Neuronal stem cell (in vitro differentiated cells): Measurements from ENCODE around the gene ENOX1.

ENCODE experiments used
- DNase-seq: peaks from one replicate; pipeline ENCODE4 v3.0.0-alpha.2; 2013; ENCODE audit warnings: low spot score
- H2AFZ ChIP-seq: one replicate; pipeline ENCODE4 v1.6.1; 2013; ENCODE audit warnings: mild to moderate bottlenecking, low read length, inconsistent platforms
- H2AK5ac ChIP-seq: 2 replicates; pipeline ENCODE4 v1.6.1; 2013; ENCODE audit warnings: low read depth, mild to moderate bottlenecking, inconsistent platforms, low read length, moderate library complexity, mixed read lengths
- H2BK120ac ChIP-seq: 2 replicates; pipeline ENCODE4 v1.6.1; 2013; ENCODE audit warnings: low read depth, mild to moderate bottlenecking, inconsistent platforms, low read length, moderate library complexity, mixed read lengths
- H2BK12ac ChIP-seq: one replicate; pipeline ENCODE4 v1.6.1; 2013; ENCODE audit warnings: low read length, inconsistent platforms
- H2BK15ac ChIP-seq: 2 replicates; pipeline ENCODE4 v1.6.1; 2013; ENCODE audit warnings: mild to moderate bottlenecking, low read length, inconsistent platforms, mixed read lengths
- H2BK5ac ChIP-seq: one replicate; pipeline ENCODE4 v1.6.1; 2013; ENCODE audit warnings: inconsistent platforms, mild to moderate bottlenecking, low read length, moderate library complexity
- H3K14ac ChIP-seq: one replicate; pipeline ENCODE4 v1.6.1; 2013; ENCODE audit warnings: low read length, inconsistent platforms
- H3K18ac ChIP-seq: 2 replicates; pipeline ENCODE4 v1.6.1; 2013; ENCODE audit warnings: low read length, inconsistent platforms
- H3K23ac ChIP-seq: 2 replicates; pipeline ENCODE4 v1.6.1; 2013; ENCODE audit warnings: low read depth, mild to moderate bottlenecking, mixed read lengths, low read length, inconsistent platforms; ENCODE audit not compliant: poor library complexity
- H3K27ac ChIP-seq: replicated peaks from 3 replicates; pipeline ENCODE4 v1.5.1; 2013; ENCODE audit warnings: low read length, inconsistent platforms
- H3K27me3 ChIP-seq, 3 experiments: 2 replicates each; pipeline ENCODE4 v1.6.1; 2013; ENCODE audit warnings: low read length in 3 of 3, mild to moderate bottlenecking in 2 of 3, inconsistent platforms in 1 of 3, low read depth in 1 of 3, mixed read lengths in 1 of 3, moderate library complexity in 1 of 3; ENCODE audit not compliant: control insufficient read depth in 3 of 3, insufficient read depth in 3 of 3
- H3K36me3 ChIP-seq, 2 donors: replicated peaks in 1 of 2; 2 replicates each; pipeline ENCODE4 v1.6.1; 2013; ENCODE audit warnings: low read length in 2 of 2; ENCODE audit not compliant: control insufficient read depth in 2 of 2, insufficient read depth in 2 of 2
- H3K4ac ChIP-seq: 2 replicates; pipeline ENCODE4 v1.6.1; 2013; ENCODE audit warnings: inconsistent platforms, mild to moderate bottlenecking, low read length, moderate library complexity
- H3K4me1 ChIP-seq, 2 donors: 1 replicate in 1 of 2; 2 replicates in 1 of 2; pipeline ENCODE4 v1.6.1; 2013; ENCODE audit warnings: low read length in 2 of 2, low read depth in 1 of 2; ENCODE audit not compliant: control insufficient read depth in 2 of 2, insufficient read depth in 1 of 2
- H3K4me2 ChIP-seq: one replicate; pipeline ENCODE4 v1.6.1; 2013; ENCODE audit warnings: mild to moderate bottlenecking, low read length, inconsistent platforms; ENCODE audit not compliant: insufficient read depth, poor library complexity, severe bottlenecking
- H3K4me3 ChIP-seq, 2 donors: 2 replicates each; pipeline ENCODE4 v1.5.1; 2013; ENCODE audit warnings: low read length in 2 of 2, mild to moderate bottlenecking in 2 of 2, inconsistent platforms in 1 of 2, moderate library complexity in 1 of 2
- H3K79me1 ChIP-seq: one replicate; pipeline ENCODE4 v1.6.1; 2013; ENCODE audit warnings: low read depth, mild to moderate bottlenecking, inconsistent platforms, low read length, moderate library complexity
- H3K9ac ChIP-seq: one replicate; pipeline ENCODE4 v1.6.1; 2013; ENCODE audit warnings: mild to moderate bottlenecking, low read depth, low read length, inconsistent platforms; ENCODE audit not compliant: poor library complexity
- H3K9me3 ChIP-seq, 2 donors: replicated peaks in 1 of 2; 2 replicates each; pipeline versions ENCODE3 to v1.6.1; 2013; ENCODE audit warnings: low read length in 2 of 2, mild to moderate bottlenecking in 2 of 2, inconsistent platforms in 1 of 2, low read depth in 1 of 2, mixed read lengths in 1 of 2, moderate library complexity in 1 of 2; ENCODE audit not compliant: control insufficient read depth in 2 of 2, insufficient read depth in 1 of 2
- H4K8ac ChIP-seq: one replicate; pipeline ENCODE4 v1.6.1; 2013; ENCODE audit warnings: low read depth, mild to moderate bottlenecking, inconsistent platforms, low read length, moderate library complexity
- H4K91ac ChIP-seq: one replicate; pipeline ENCODE4 v1.6.1; 2013; ENCODE audit warnings: low read length, low read depth, mild to moderate bottlenecking, inconsistent platforms; ENCODE audit not compliant: poor library complexity
- WGBS, 2 donors: extraction: QIAGEN DNeasy Blood & Tissue Kit; methylation state at CpG; one replicate each; pipeline ENCODE4 v1.1.7; 2013; ENCODE audit warnings: missing lambda C conversion rate in 2 of 2, mixed read lengths in 1 of 2; ENCODE audit not compliant: insufficient read length in 2 of 2, insufficient replicate concordance in 1 of 2; ENCODE audit errors: extremely low coverage in 2 of 2; 5-methylcytosine and 5-hydroxymethylcytosine counted together

Gene ENOX1

DNA sequence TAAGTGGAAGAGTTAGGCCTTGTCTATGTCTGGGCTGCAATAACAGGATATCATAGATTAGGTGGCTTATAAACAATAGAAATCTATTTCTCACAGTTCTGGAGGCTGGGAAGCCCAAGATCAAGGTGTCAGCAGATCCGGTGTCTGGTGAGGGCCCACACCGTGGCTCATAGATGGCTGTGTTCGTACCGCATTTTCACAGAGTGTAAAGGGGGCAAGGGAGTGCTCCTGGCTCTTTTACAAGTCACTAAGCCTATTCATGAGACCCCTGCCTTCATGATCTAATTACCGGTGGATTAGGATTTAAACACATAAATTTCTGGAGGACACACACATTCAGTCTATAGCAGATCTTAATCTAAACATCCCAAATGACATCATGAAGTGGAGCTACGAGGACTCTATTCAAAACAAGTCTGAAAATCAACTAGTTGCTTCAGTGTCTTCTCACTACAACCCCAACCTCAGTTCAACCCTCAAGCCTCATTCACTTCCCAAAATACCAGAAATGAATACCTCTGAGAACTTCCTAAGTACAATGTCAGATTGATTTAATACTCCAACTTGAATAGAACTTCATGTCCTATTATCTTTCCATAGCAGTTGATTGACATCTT, 23.5 kb downstream of the ENOX1 start:
- Histone ChIP-seq H3K27me3 (no peaks in the 10 kb centered on the region), H4K91ac (no peak overlapping the region), H3K4ac (no peak overlapping the region), H3K79me1 (no peaks in the 10 kb centered on the region), H2BK120ac (no peak overlapping the region), H4K8ac (no peak overlapping the region), H3K4me2 (no peak overlapping the region), H2AFZ (no peak overlapping the region), H3K18ac (no peak overlapping the region), H3K14ac (no peak overlapping the region), H2BK12ac (no peak overlapping the region), H3K27ac (no peak overlapping the region), H3K23ac (no peak overlapping the region), H3K4me3 (no peak overlapping the region), H3K4me1 (peaks cover 0 to 11% of the 10 kb centered on the region in 2 donors), H2BK15ac (no peak overlapping the region), H2BK5ac (no peak overlapping the region), H3K36me3 (no peaks in the 10 kb centered on the region), H3K9me3 (no peaks in the 10 kb centered on the region), H2AK5ac (no peak overlapping the region), H3K9ac (no peak overlapping the region)
- no CpG with 5 or more reads among the region's 6 CpGs for WGBS, 2 donors
- DNase-seq = no peak

DNA sequence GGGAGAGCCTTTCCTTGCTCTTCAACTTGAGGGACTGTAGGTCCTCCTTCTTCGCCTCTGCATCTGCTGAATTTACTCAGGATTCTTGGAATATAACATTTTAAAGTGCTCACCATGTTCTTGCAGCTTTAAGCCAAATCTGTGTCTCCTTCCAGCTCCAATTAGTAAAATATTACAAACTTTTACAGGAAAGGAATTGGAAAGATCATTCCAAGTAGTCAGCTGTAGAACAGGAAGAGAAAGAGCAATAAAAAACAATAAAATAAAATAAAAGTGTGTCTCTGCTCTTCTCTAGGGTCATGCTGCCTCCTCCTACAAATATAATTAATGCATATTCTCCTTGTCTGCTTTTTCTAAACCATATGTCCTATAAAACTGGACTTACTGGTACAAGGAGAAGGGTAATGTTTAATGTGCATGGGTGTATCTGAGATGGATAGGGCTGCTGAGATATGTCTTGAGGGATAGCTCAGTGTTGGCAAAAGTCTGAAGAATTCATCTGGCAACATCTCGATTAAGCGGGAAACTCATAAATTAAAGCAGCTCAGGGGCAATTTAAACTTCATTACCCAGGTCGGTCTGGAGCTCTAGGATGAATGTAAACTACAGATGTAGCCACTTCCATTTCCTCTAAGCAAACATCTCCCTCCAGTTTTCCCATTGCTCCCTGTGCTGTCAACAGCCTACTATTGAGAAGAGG, 25.0 kb downstream of the ENOX1 start:
- no peak for DNase-seq
- H2AFZ ChIP-seq = no peak overlapping the region
- no peak overlapping the region for H3K27ac ChIP-seq
- H2BK12ac ChIP-seq = no peak overlapping the region
- no peak overlapping the region for H3K9ac ChIP-seq
- no peak overlapping the region for H4K91ac ChIP-seq
- H2AK5ac ChIP-seq = no peak overlapping the region
- no peak overlapping the region for H4K8ac ChIP-seq
- H2BK120ac ChIP-seq = no peak overlapping the region
- WGBS, 2 donors = no CpG with 5 or more reads among the region's 4 CpGs
- no peak overlapping the region for H2BK15ac ChIP-seq
- H2BK5ac ChIP-seq = no peak overlapping the region
- H3K4me3 ChIP-seq = no peak overlapping the region
- H3K18ac ChIP-seq = no peak overlapping the region
- no peak overlapping the region for H3K4ac ChIP-seq
- H3K4me2 ChIP-seq = no peak overlapping the region
- no peak overlapping the region for H3K23ac ChIP-seq
- H3K4me1 ChIP-seq = peaks cover 0 to 11% of the 10 kb centered on the region in 2 donors
- H3K79me1 ChIP-seq = no peaks in the 10 kb centered on the region
- H3K14ac ChIP-seq = no peak overlapping the region
- H3K36me3 ChIP-seq = no peaks in the 10 kb centered on the region
- H3K27me3 ChIP-seq = no peaks in the 10 kb centered on the region
- no peaks in the 10 kb centered on the region for H3K9me3 ChIP-seq

DNA sequence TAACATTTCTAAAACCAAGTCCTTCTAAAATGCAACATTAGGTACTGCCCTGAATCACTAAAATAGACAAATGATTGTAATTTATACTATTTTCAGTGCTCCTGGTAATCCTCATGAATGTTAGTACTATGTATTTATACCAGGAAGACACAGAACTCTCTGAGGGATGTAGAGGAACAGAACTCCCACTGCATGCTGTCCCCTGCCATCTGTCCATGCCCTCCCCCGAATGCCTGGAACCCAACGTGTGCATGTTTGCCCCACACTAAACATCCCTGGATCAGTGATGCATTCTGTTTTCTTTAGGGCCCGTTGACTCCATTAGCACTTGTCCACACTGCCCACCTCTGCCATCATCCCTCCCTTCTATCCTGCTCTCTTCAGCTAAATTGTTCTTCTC, 26.5 kb downstream of the ENOX1 start:
- Histone ChIP-seq H3K4me3 (no peak overlapping the region), H2BK120ac (no peak overlapping the region), H3K27ac (no peak overlapping the region), H3K14ac (no peak overlapping the region), H2BK15ac (no peak overlapping the region), H2AFZ (no peak overlapping the region), H3K36me3 (no peaks in the 10 kb centered on the region), H3K9ac (no peak overlapping the region), H3K4me1 (peaks cover 0 to 8% of the 10 kb centered on the region in 2 donors), H4K8ac (no peak overlapping the region), H4K91ac (no peak overlapping the region), H2BK12ac (no peak overlapping the region), H3K18ac (no peak overlapping the region), H3K4me2 (no peak overlapping the region), H3K9me3 (no peaks in the 10 kb centered on the region), H3K27me3 (no peaks in the 10 kb centered on the region), H3K79me1 (no peaks in the 10 kb centered on the region), H3K4ac (no peak overlapping the region), H2BK5ac (no peak overlapping the region), H3K23ac (no peak overlapping the region), H2AK5ac (no peak overlapping the region)
- DNase-seq = no peak
- no CpG with 5 or more reads among the region's 3 CpGs for WGBS, 2 donors

DNA sequence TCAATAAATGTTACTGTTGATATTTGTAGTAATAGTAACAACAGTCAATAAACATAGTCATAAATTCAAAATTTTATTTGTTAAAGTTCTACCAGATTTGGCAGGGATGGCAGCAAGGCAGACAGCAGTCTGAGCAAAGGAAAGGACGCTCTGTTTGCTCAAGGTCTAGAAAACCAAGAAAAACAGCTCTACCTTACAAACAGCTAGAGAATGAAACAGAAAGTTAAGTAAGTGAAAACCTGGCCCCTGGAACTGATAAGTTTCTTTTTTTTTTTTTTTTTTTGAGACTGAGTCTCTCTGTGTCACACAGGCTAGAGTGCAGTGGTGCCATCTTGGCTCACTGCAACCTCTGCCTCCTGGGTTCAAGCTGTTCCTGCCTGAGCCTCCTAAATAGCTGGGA, 27.9 kb downstream of the ENOX1 start:
- H2BK5ac ChIP-seq = no peak overlapping the region
- H2BK12ac ChIP-seq = no peak overlapping the region
- no peaks in the 10 kb centered on the region for H3K36me3 ChIP-seq
- DNase-seq = no peak
- no peaks in the 10 kb centered on the region for H3K27me3 ChIP-seq
- no peak overlapping the region for H3K27ac ChIP-seq
- no peak overlapping the region for H3K4me2 ChIP-seq
- WGBS, 2 donors = no CpG with 5 or more reads among the region's 1 CpG
- H3K4me1 ChIP-seq = peaks cover 0 to 4% of the 10 kb centered on the region in 2 donors
- no peak overlapping the region for H2BK120ac ChIP-seq
- H2AFZ ChIP-seq = no peak overlapping the region
- no peak overlapping the region for H4K91ac ChIP-seq
- no peak overlapping the region for H2BK15ac ChIP-seq
- H4K8ac ChIP-seq = no peak overlapping the region
- H2AK5ac ChIP-seq = no peak overlapping the region
- no peaks in the 10 kb centered on the region for H3K79me1 ChIP-seq
- no peaks in the 10 kb centered on the region for H3K9me3 ChIP-seq
- H3K14ac ChIP-seq = no peak overlapping the region
- H3K9ac ChIP-seq = no peak overlapping the region
- no peak overlapping the region for H3K4ac ChIP-seq
- H3K18ac ChIP-seq = no peak overlapping the region
- no peak overlapping the region for H3K4me3 ChIP-seq
- no peak overlapping the region for H3K23ac ChIP-seq
